NOMO-1 treated with DMSO at 0.1 percent for 48 hours (cell line): ENCODE measurements around the gene PLA2G2F.

ENCODE experiments used
- DNase-seq: peaks from one replicate; lab custom pipeline; 2025; ENCODE audit not compliant: unreplicated experiment; lab: John Stamatoyannopoulos, UW

The PLA2G2F gene, protein sequence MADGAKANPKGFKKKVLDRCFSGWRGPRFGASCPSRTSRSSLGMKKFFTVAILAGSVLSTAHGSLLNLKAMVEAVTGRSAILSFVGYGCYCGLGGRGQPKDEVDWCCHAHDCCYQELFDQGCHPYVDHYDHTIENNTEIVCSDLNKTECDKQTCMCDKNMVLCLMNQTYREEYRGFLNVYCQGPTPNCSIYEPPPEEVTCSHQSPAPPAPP

DNA sequence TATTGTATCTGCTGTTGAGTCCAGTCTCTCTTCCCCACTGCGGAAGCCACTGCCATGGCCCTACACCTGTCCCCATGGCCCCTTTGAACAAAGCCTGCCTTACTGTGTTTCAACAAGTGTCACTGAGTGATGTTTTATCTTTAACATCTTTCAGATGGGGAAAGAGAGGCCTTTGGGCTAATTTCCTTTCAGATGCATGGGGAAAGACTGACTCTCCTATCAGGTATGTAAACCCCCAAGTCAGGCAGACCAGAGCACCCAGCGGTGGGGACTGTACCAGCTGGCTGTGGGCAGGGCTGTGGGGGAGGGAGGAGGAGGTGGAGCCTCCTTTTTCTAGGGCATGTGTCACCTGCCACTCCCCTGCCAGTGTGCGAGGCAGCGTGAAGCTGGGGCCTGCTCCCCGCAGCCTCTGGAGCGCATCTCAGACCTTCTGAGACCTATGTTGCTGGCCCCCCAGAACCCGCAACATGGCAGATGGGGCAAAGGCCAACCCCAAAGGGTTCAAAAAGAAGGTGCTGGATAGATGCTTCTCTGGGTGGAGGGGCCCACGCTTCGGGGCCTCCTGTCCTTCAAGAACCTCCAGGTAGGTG, at the start of gene PLA2G2F:
Gene PLA2G2F, plus strand, starts transcription at position 363 of the 590 bp plus-strand sequence. Its CDS starts 105 bp downstream, at position 468.
- DNase-seq: no peak

GRCh38 chr1:20089328-20090077, 49.6 kb upstream of the PLA2G2F start:
- DNase-seq: no peak

DNA sequence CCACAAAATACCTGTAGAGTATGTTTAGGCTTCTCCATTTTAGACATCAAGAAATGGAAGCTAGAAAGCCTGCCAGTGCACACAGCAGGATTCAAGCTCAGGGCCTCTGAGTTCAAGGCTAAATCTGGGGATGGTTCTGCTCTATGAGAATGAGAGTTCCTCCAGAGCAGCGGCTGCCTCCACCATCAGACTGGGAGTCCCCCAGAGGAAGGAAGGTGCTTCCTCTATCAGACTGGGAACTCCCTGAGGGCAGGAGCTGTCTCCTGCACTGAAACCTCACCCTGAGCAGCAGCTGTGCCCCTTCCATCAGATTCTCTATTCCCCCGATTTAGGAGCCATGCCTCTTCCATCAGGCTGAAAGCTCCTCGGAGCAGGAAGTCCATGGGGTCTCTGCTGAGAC, 49.0 kb upstream of the PLA2G2F start:
- no peak for DNase-seq

DNA sequence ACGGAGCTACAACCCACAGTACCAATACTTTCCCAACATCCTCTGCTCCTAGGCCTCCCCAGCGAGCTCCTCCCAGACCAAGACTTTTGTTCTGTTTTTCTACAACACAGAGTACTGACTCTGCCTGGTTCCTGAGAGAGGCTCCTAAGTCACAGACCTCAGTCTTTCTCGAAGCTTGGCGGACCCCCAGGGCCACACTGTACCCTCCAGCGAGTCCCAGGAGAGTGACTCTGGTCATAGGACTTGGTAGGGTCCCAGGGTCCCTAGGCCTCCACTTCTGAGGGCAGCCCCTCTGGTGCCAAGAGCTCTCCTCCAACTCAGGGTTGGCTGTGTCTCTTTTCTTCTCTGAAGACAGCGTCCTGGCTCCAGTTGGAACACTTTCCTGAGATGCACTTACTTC, 48.5 kb upstream of the PLA2G2F start:
- DNase-seq: no peak

- no peak for DNase-seq
Observed at GRCh38 chr1:20093303-20093702, 45.8 kb upstream of the PLA2G2F start.

- no peak for DNase-seq
Observed at GRCh38 chr1:20093940-20094391, 45.2 kb upstream of the PLA2G2F start.

DNA sequence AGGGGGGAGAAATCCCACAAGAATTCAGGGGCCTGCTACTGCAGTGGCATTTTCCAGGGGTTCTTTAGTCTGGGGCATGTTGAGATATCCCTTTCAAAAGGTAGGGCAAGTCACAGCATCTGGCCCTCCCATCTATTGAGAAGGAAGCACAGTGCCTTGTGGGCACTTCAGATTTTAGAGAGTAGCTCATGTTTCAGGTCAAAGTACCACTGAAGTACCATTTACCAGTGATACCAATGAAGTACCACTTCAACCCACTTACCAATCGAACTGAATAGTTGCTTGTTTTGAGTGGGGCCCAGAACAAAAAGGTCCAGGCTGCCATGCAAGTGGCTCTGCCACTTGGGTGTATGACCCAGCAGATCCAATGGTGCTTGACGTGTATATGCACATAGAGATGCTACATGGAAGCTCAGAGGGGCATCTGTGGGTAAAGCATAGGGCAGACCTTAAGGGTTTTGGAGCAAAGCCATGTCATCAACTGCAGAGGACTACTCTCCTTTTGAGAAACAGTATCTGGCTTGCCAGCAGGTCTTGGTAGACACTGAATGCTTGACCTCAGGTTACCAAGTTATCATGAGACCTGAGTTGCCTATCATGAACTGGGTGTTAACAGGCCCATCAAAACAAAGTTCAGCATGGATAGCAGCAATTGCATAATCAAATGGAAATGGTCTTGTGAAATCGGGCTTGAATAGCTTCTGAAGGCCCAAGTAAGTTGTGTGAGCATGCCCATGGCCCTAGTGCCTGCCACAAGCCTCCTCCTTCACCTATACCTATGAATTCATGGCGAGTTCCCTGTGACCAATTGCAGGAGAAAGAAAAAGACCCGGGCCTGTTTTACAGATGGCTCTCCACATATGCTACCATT, 43.3 kb upstream of the PLA2G2F start:
- DNase-seq: peak; percentile 29

DNA sequence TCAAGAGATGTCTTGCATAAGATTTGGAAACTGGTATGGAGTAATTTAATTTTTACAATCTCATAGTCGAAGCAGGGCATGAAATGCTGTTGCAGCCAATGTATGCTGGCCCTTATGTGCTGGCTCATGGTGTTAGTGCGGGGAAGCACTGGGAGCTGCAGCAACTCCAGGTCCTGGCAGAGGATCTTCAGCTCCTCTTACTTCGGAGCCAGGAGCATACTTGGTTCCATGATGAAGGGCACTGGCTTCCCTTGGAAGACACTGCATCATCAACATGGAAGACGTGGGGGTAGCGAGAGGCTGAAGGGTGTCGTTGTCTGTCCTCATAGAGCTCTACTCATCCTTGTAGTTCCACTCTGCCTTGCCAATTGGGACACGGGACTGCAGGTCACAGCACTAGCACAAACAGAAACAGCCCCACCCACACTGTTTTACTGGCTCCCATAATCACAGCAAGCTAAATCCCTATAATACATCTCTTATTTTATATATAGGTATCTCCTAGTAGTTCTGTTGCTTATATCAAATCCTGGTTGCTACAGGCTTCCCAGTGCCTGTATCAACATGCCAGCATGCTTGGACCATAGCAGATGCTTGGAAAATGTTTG, 42.2 kb upstream of the PLA2G2F start:
- no peak for DNase-seq

DNA sequence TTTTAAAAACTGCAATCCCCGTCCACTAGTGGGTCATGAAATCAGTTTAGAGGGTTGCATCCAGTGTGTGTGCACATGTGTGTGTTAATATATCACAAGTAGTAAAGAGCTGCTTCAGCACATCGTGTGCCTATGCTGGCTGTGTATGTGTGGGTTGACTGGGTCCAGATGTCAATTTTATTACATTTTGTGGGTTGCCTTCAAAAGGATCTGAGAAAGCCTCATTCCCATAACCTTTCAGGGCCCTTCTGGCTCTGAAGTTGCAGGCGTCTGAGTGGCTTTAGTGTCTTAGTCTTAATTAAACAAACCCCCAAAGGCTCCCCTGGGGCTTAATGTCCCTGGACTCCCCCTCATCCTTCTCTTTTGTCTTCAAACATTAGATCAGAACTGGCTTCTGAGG, 39.6 kb upstream of the PLA2G2F start:
- no peak for DNase-seq

DNA sequence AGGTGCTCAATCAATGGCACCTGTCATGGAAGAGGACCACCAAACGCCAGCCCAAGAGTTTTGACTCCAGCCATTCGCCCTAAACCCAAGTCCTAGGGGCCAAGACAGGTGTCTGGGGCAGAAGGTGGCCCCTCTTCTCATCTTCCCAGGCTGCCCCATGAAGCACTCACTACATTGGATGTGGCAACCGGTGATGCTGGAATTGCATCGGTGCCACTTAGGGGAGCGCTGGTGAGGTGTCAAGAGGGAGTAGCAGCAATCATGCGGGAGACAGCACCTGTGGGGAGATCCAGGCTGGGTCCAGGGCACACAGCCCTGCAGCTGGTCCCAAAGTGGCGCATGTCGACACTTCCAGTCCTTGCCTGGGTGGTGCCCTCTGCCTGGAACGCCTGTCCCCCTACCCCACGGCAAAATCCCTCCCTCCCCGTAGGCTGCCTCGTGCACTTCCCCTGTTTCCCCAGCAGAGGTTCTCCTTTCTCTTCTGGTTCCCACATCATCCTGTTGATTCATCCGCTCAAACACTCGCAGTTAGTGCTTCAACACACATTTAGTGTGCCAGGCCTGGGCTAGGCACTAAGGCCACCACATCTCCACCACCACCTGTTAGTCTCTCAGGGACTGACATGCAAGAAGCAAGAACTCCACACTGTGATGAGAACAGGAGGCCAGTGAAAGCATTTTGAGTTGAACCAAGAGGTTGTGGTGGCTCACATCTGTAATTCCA, 38.3 kb upstream of the PLA2G2F start:
- DNase-seq: peak; percentile 60

GRCh38 chr1:20102875-20103274, 36.2 kb upstream of the PLA2G2F start:
- DNase-seq: peak; percentile 15

GRCh38 chr1:20105856-20106255, 33.3 kb upstream of the PLA2G2F start:
- no peak for DNase-seq

DNA sequence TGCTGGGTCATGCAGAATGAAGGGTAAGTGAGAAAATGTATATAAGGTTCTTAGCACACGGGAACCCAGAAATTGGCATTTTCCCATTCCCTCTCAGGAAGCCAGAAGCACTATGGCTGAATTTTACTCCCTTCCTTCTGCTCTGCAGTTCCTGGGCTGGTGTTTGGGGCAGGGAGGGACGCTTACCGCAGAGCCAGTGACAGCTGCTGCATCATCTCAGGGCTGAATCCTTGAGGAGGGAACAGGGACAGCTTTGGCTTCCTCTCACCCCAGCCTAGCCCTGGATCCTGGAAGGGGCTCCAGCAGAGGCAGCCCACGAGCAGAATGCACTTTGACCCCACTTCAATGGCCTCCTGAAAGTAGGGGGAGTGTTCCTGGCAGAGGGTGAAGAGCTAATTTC, 31.8 kb upstream of the PLA2G2F start:
- DNase-seq: no peak

- no peak for DNase-seq
Observed at GRCh38 chr1:20107796-20108195, 31.3 kb upstream of the PLA2G2F start.

DNA sequence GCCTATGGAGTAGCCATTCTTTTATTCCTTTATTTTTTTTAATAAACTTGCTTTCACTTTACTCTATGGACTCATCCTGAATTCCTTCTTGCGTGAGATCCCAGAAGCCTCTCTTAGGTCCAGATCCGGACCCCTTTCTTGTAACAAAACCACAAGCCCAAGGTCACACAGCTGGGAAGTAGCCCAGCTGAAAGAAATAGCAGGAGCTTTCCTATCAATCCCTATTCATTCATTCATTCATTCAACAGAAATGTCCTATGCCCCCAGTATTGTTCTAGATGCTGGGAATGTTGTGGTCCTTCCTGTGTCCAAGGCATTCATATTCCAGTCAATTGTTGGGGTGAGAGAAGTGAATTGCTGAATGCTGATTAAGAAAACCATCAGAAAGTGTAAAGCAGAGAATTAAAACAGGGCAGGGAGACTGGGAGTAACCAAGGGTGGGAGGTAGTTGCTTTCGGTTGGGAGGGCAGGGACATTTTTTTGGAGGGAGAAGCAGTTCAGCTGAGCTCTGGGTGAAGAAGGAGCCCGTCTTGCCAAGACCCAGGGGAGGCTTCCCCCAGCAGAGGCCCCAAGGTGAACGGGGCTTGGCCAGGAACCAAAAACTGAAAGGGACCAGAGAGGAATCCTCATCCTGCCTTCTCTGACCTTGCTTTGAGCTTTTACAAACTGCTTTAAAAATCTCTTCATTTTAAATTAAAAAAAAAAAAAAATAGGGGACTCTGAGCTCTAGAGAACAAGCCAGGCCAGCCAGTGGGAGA, 30.6 kb upstream of the PLA2G2F start:
- no peak for DNase-seq

GRCh38 chr1:20109223-20109856, 29.8 kb upstream of the PLA2G2F start:
- no peak for DNase-seq

DNA sequence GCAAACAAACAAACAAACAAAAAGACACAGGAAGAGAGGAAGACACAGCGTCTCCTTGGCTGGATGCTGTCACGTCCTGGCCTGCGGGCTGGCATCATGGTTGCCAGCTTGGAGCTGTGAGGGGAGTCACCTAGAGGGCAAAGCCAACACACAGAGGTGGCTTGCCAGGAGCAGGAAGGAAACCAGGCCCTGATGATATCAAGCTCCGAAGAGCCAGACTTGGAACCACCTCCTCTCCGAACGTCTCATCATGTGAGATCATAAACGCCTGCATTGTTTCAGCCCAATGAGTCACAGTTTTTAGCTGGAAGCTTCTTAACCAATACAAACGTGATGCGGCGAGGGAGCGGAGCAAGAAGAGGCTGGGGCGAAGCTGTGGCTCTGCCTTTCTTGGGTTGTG, 28.4 kb upstream of the PLA2G2F start:
- DNase-seq: no peak

GRCh38 chr1:20111452-20111851, 27.7 kb upstream of the PLA2G2F start:
- no peak for DNase-seq
